HepG2 (cell line): Measurements from ENCODE around the gene CIART. TPM values are rescaled to one million over a fixed set of nuclear protein-coding genes. Genes with fewer than 3 reads are reported as not detected.

Experiments
- BRD4 ChIP-seq: sonication (generic); formaldehyde crosslinking; IDR thresholded peaks from 2 replicates; pipeline ENCODE4 v1.4.0; 2020; ENCODE audit warnings: missing genetic modification reagents
- FOXA3 ChIP-seq: IDR thresholded peaks from 2 replicates; pipeline ENCODE4 v1.6.1; 2016; ENCODE audit warnings: missing genetic modification reagents, missing compliant biosample characterization
- FOXO1 ChIP-seq: sonication (generic); formaldehyde crosslinking; IDR thresholded peaks from 2 replicates; pipeline ENCODE4 v1.4.0; 2020; ENCODE audit warnings: missing genetic modification reagents
- GATA4 ChIP-seq: sonication (generic); IDR thresholded peaks from 2 replicates; pipeline ENCODE4 v1.6.1; 2016; ENCODE audit warnings: antibody characterized with exemption, low read depth, borderline replicate concordance
- GFI1 ChIP-seq: sonication (generic); formaldehyde crosslinking; IDR thresholded peaks from 2 replicates; pipeline ENCODE4 v1.5.0; 2020; ENCODE audit warnings: missing genetic modification reagents, mild to moderate bottlenecking, borderline replicate concordance
- KAT2B ChIP-seq: fragments of 150-350 bp; IDR thresholded peaks from 2 replicates; pipeline ENCODE4 v1.6.1; 2014; ENCODE audit warnings: low read depth, low read length, borderline replicate concordance
- KAT8 ChIP-seq: IDR thresholded peaks from 2 replicates; pipeline ENCODE4 v1.6.1; 2016; ENCODE audit warnings: missing genetic modification reagents, missing compliant biosample characterization
- KMT2A ChIP-seq: sonication (generic); formaldehyde crosslinking; IDR thresholded peaks from 2 replicates; pipeline ENCODE4 v1.4.0; 2020; ENCODE audit warnings: missing genetic modification reagents
- MYNN ChIP-seq: sonication (generic); formaldehyde crosslinking; IDR thresholded peaks from 2 replicates; pipeline ENCODE4 v1.4.0; 2020; ENCODE audit warnings: mild to moderate bottlenecking, low read depth, missing genetic modification reagents
- NFRKB ChIP-seq: fragments of 450-650 bp; IDR thresholded peaks from 2 replicates; pipeline ENCODE4 v1.6.1; 2017
- PRPF4 ChIP-seq: fragments of 200-400 bp; formaldehyde crosslinking; IDR thresholded peaks from 2 replicates; pipeline ENCODE4 v1.6.1; 2016; ENCODE audit warnings: low read length, low read depth; ENCODE audit not compliant: poor library complexity, severe bottlenecking
- RELA ChIP-seq: sonication (generic); formaldehyde crosslinking; IDR thresholded peaks from 2 replicates; pipeline ENCODE4 v1.4.0; 2020; ENCODE audit warnings: missing genetic modification reagents
- SALL2 ChIP-seq: sonication (generic); formaldehyde crosslinking; IDR thresholded peaks from 2 replicates; pipeline ENCODE4 v1.8.1; 2023; ENCODE audit warnings: mild to moderate bottlenecking, missing genetic modification reagents, inconsistent platforms
- SRF ChIP-seq: IDR thresholded peaks from 2 replicates; pipeline ENCODE4 v1.6.1; 2011; ENCODE audit warnings: mild to moderate bottlenecking, low read depth, low read length, moderate library complexity
- ZNF232 ChIP-seq: sonication (generic); formaldehyde crosslinking; IDR thresholded peaks from 2 replicates; pipeline ENCODE4 v1.4.0; 2020; ENCODE audit warnings: missing genetic modification reagents, borderline replicate concordance
- ZNF674 ChIP-seq: sonication (generic); formaldehyde crosslinking; IDR thresholded peaks from 2 replicates; pipeline ENCODE4 v1.5.0; 2020; ENCODE audit warnings: low read depth, mild to moderate bottlenecking, missing genetic modification reagents
- ZSCAN30 ChIP-seq: sonication (generic); formaldehyde crosslinking; IDR thresholded peaks from 2 replicates; pipeline ENCODE4 v1.5.0; 2020; ENCODE audit warnings: mild to moderate bottlenecking, missing genetic modification reagents
- polyA plus RNA-seq, 8 experiments: library from polyadenylated mRNA; depleted of rRNA in 3 of 8; stranded (reverse) in 7 of 8; unstranded in 1 of 8; fragments of >200 nt; fragmentation: Illumina TruSeq in 4 of 8; extraction: Trizol in 4 of 8; gene quantifications; 2 replicates each; pipeline versions ENCODE4 v1.2.1 to v1.2.3, GENCODE V29; 2011 to 2016; ENCODE audit warnings: low read depth in 4 of 8, missing spikeins in 1 of 8, mixed read lengths in 1 of 8; ENCODE audit not compliant: insufficient read depth in 1 of 8
- total RNA-seq, 5 experiments: library from RNA; depleted of rRNA; stranded (reverse); fragments of >200 nt; fragmentation: Illumina TruSeq; extraction: Trizol; gene quantifications; 2 replicates each; pipeline ENCODE4 v1.2.3, GENCODE V29; 2016; ENCODE audit warnings: low read depth in 1 of 5
- TF ChIP-seq, protein P1 (sequence below): sonication (generic); formaldehyde crosslinking; IDR thresholded peaks from 2 replicates; pipeline ENCODE4 v1.5.0; 2020; ENCODE audit warnings: mild to moderate bottlenecking, missing genetic modification reagents, borderline replicate concordance
- TF ChIP-seq, protein P2 (sequence below): IDR thresholded peaks from 2 replicates; pipeline ENCODE4 v1.6.1; 2016; ENCODE audit warnings: low read depth, missing genetic modification reagents, missing compliant biosample characterization
- TF ChIP-seq, protein P3 (sequence below): sonication (generic); formaldehyde crosslinking; IDR thresholded peaks from 2 replicates; pipeline ENCODE4 v1.5.0; 2020; ENCODE audit warnings: missing genetic modification reagents

The CIART gene
- total and polyA plus RNA-seq, 2 of the 13 experiments (the other 11 are each of a cell fraction or from before 2014, with no cell fraction given): 0.58 TPM; not detected in 1

DNA sequence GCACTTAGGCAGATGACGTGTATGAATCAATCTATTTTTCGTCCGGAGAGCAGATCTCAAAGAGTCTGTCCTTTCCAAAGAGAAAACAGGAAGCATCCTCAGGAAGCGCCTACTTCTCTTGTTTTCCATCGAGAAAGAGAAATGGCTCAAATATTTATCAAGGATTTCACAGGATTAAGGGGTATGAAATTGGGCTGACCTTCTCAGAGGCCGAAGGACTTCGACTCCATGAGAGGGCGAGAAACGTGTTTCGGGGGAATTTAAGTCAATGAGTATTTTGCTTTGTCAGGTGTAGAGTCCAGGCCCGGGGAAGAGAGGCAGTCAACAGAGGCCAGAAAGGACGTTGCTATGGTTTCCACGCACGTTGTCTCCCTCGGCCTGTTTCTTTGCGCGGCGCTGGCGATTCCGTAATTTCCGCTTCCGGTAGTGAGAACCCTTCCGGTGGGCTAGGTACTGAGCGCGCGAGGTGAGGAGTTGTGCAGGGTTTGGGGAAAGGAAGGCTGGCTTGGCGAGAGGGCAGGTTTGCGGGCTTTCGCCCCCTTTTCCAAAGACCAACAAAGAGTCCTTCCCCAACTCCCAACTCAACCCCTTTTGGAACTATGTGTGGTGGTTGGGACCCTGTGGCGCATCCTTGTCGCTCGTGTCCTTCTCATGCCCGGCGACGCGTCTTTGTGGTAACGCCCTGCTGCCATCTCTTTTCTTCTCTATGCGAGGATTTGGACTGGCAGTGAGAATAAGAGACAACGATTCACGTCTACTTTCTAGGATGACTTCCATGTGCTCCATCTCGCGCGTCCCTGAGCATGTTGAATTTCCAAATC lies 11.3 kb downstream of the CIART start, which contains the start of gene MRPS21 (continued):
- TF ChIP-seq, protein P1, sequence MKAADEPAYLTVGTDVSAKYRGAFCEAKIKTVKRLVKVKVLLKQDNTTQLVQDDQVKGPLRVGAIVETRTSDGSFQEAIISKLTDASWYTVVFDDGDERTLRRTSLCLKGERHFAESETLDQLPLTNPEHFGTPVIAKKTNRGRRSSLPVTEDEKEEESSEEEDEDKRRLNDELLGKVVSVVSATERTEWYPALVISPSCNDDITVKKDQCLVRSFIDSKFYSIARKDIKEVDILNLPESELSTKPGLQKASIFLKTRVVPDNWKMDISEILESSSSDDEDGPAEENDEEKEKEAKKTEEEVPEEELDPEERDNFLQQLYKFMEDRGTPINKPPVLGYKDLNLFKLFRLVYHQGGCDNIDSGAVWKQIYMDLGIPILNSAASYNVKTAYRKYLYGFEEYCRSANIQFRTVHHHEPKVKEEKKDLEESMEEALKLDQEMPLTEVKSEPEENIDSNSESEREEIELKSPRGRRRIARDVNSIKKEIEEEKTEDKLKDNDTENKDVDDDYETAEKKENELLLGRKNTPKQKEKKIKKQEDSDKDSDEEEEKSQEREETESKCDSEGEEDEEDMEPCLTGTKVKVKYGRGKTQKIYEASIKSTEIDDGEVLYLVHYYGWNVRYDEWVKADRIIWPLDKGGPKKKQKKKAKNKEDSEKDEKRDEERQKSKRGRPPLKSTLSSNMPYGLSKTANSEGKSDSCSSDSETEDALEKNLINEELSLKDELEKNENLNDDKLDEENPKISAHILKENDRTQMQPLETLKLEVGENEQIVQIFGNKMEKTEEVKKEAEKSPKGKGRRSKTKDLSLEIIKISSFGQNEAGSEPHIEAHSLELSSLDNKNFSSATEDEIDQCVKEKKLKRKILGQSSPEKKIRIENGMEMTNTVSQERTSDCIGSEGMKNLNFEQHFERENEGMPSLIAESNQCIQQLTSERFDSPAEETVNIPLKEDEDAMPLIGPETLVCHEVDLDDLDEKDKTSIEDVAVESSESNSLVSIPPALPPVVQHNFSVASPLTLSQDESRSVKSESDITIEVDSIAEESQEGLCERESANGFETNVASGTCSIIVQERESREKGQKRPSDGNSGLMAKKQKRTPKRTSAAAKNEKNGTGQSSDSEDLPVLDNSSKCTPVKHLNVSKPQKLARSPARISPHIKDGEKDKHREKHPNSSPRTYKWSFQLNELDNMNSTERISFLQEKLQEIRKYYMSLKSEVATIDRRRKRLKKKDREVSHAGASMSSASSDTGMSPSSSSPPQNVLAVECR (CRISPR knock-in tag): peak; percentile 96
- TF ChIP-seq KMT2A (peak; percentile 95), ZNF674 (CRISPR knock-in tag) (no peak), RELA (0 out of 2 replicates have a peak, but pooled peaks have one; percentile 41), ZNF232 (peak; percentile 44; the same call in 1 of the 2 replicates), FOXA3 (CRISPR knock-in tag) (peak; percentile 70), GATA4 (no peak), NFRKB (no peak), KAT8 (CRISPR knock-in tag) (peak; percentile 99), MYNN (CRISPR knock-in tag) (no peak), GFI1 (CRISPR knock-in tag) (no peak; the same call in 1 of the 2 replicates), PRPF4 (no peak), ZSCAN30 (CRISPR knock-in tag) (no peak), SRF (no peak), FOXO1 (CRISPR knock-in tag) (peak; percentile 74), SALL2 (CRISPR knock-in tag) (peak; percentile 90; the same call in 1 of the 2 replicates), BRD4 (CRISPR knock-in tag) (peak; percentile 53; the same call in 1 of the 2 replicates), KAT2B (no peak)
- TF ChIP-seq, protein P2, sequence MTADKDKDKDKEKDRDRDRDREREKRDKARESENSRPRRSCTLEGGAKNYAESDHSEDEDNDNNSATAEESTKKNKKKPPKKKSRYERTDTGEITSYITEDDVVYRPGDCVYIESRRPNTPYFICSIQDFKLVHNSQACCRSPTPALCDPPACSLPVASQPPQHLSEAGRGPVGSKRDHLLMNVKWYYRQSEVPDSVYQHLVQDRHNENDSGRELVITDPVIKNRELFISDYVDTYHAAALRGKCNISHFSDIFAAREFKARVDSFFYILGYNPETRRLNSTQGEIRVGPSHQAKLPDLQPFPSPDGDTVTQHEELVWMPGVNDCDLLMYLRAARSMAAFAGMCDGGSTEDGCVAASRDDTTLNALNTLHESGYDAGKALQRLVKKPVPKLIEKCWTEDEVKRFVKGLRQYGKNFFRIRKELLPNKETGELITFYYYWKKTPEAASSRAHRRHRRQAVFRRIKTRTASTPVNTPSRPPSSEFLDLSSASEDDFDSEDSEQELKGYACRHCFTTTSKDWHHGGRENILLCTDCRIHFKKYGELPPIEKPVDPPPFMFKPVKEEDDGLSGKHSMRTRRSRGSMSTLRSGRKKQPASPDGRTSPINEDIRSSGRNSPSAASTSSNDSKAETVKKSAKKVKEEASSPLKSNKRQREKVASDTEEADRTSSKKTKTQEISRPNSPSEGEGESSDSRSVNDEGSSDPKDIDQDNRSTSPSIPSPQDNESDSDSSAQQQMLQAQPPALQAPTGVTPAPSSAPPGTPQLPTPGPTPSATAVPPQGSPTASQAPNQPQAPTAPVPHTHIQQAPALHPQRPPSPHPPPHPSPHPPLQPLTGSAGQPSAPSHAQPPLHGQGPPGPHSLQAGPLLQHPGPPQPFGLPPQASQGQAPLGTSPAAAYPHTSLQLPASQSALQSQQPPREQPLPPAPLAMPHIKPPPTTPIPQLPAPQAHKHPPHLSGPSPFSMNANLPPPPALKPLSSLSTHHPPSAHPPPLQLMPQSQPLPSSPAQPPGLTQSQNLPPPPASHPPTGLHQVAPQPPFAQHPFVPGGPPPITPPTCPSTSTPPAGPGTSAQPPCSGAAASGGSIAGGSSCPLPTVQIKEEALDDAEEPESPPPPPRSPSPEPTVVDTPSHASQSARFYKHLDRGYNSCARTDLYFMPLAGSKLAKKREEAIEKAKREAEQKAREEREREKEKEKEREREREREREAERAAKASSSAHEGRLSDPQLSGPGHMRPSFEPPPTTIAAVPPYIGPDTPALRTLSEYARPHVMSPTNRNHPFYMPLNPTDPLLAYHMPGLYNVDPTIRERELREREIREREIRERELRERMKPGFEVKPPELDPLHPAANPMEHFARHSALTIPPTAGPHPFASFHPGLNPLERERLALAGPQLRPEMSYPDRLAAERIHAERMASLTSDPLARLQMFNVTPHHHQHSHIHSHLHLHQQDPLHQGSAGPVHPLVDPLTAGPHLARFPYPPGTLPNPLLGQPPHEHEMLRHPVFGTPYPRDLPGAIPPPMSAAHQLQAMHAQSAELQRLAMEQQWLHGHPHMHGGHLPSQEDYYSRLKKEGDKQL (CRISPR knock-in tag): 0 out of 2 replicates have a peak, but pooled peaks have one; percentile 25
- TF ChIP-seq, protein P3, sequence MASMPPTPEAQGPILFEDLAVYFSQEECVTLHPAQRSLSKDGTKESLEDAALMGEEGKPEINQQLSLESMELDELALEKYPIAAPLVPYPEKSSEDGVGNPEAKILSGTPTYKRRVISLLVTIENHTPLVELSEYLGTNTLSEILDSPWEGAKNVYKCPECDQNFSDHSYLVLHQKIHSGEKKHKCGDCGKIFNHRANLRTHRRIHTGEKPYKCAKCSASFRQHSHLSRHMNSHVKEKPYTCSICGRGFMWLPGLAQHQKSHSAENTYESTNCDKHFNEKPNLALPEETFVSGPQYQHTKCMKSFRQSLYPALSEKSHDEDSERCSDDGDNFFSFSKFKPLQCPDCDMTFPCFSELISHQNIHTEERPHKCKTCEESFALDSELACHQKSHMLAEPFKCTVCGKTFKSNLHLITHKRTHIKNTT: no peak
